ENCODE measurements around the gene DNASE1L2. TPM values are rescaled to one million over a fixed set of nuclear protein-coding genes. Genes with fewer than 3 reads are reported as not detected.
A peak's percentile ranks its signal among the peaks of the same experiment; 100 is the strongest.

DNASE1L2 gene
- total RNA-seq, 1 experiment from 2014 or later: 1.9 TPM

DNA sequence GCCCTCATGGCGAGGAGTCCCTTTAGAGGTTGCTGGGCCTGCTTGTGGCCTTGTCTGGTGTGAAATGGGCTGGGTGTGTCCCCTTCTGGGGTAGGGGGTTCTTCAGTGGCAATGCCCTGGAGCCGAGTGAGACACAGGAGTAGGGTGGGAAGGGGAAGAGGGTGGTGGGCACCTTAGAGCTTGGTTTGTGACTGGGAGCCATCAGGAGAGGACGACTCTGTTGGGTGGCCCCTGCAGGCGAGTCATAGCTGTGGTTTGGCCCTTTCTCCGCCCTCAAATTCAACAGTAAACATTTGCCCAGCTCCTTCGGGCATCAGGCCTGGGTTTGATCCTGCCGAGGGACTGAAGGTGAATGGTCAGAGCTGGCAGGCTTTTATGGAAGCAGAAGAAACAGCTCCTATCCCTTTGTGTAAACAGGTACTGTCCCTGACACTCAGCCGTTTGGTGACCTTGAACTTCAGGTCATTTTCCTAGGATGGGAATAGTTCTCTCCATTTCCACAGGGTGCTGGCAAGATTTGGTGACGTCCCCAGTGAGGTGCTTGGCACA is 9.9 kb upstream of the DNASE1L2 start:
- Histone ChIP-seq H3K9me2 (ENCODE audit: insufficient read depth) (no peaks in the 10 kb centered on the region), H3K4me3 (replicated peaks in 1 of 2; ENCODE audit: low read depth in 1 of 2, low read length in 2 of 2) (no peak overlapping the region), H4K20me1 (ENCODE audit: insufficient read depth) (no peaks in the 10 kb centered on the region; the same call in 1 of the 2 replicates), H3K27me3 (ENCODE audit: insufficient read depth, low read length) (no peaks in the 10 kb centered on the region), H3K4me2 (ENCODE audit: low read length) (peak overlapping the region; percentile 75), H3K4me1 (ENCODE audit: control insufficient read depth in 1 of 2, insufficient read depth in 2 of 2, low read length in 2 of 2) (peaks cover 25 to 30% of the 10 kb centered on the region in 2 experiments), H2AFZ (ENCODE audit: low read depth, low read length, poor library complexity, severe bottlenecking) (no peak overlapping the region), H3K9me3 (ENCODE audit: control insufficient read depth in 1 of 2, insufficient read depth in 1 of 2, low read depth in 1 of 2, low read length in 2 of 2) (no peaks in the 10 kb centered on the region), H3K27ac (ENCODE audit: low read depth, low read length) (peak overlapping the region; percentile 97), H3K36me3 (ENCODE audit: control insufficient read depth in 1 of 2, insufficient read depth in 2 of 2, low read length in 2 of 2) (peaks cover 6 to 16% of the 10 kb centered on the region in 2 experiments; a peak in 3 of 4 replicates), H3K79me2 (ENCODE audit: insufficient read depth, low read length) (peaks cover 63% of the 10 kb centered on the region), H3K9ac (ENCODE audit: low read length) (no peak overlapping the region)
- ATAC-seq (no peak), DNase-seq (ENCODE audit: low read depth, low spot score) (no peak)
- intact Hi-C loops (cut with micrococcal nuclease): no loop called here
- ChIA-PET RAD21 (ENCODE audit: low non-redundant PET in 1 of 2, low total read pairs in 2 of 2, uncharacterized antibody in 2 of 2, unreplicated experiment in 2 of 2) (interaction anchor here (0.6 to 1.1 kb wide), 3 partner anchors 8 to 32 kb away, joined by 3 to 4 read pairs (median 3); no protein-coding TSS in a partner anchor), CTCF (no interaction called here), POLR2A (interaction anchor here (0.6 to 1.4 kb wide), 5 partner anchors 13 to 525 kb away, joined by 3 to 6 read pairs (median 4); partner anchors contain the start of genes ECI1 and TRAF7)
- BruUV-seq (replicated peaks): TSS peak; percentile 11
- TF ChIP-seq EGR1 (IDR thresholded peaks at IDR 0.05; ENCODE audit: low read depth) (no peak), ZFX (IDR thresholded peaks at IDR 0.05) (no peak), REST (IDR thresholded peaks at IDR 0.05; ENCODE audit: low read depth) (no peak), FOSL1 (IDR thresholded peaks at IDR 0.05; ENCODE audit: low read depth) (no peak), CEBPB (IDR thresholded peaks at IDR 0.05; ENCODE audit: low read depth) (no peak), TCF7L2 (IDR thresholded peaks at IDR 0.05; ENCODE audit: borderline replicate concordance, extremely low read depth, insufficient read depth, insufficient read length) (no peak), ATF3 (IDR thresholded peaks at IDR 0.05) (no peak), YY1 (IDR thresholded peaks at IDR 0.05; ENCODE audit: extremely low read depth, insufficient replicate concordance, low read depth, low read length) (no peak), EZH2phosphoT487 (IDR thresholded peaks at IDR 0.05; ENCODE audit: borderline replicate concordance) (no peak), EZH2 (IDR thresholded peaks at IDR 0.05) (no peak), SIN3A (IDR thresholded peaks at IDR 0.05; ENCODE audit: low read depth) (no peak)

Data from HCT116 (cell line).